Measurements from ENCODE around the gene SF3B6. TPM values are rescaled to one million over a fixed set of nuclear protein-coding genes. Genes with fewer than 3 reads are reported as not detected.
A peak's percentile ranks its signal among the peaks of the same experiment; 100 is the strongest.

Gene SF3B6
- total and polyA plus RNA-seq, 2 donors (not counting 3 experiments of a cell fraction or from before 2014, with no cell fraction given), result 105 to 150 TPM

DNA sequence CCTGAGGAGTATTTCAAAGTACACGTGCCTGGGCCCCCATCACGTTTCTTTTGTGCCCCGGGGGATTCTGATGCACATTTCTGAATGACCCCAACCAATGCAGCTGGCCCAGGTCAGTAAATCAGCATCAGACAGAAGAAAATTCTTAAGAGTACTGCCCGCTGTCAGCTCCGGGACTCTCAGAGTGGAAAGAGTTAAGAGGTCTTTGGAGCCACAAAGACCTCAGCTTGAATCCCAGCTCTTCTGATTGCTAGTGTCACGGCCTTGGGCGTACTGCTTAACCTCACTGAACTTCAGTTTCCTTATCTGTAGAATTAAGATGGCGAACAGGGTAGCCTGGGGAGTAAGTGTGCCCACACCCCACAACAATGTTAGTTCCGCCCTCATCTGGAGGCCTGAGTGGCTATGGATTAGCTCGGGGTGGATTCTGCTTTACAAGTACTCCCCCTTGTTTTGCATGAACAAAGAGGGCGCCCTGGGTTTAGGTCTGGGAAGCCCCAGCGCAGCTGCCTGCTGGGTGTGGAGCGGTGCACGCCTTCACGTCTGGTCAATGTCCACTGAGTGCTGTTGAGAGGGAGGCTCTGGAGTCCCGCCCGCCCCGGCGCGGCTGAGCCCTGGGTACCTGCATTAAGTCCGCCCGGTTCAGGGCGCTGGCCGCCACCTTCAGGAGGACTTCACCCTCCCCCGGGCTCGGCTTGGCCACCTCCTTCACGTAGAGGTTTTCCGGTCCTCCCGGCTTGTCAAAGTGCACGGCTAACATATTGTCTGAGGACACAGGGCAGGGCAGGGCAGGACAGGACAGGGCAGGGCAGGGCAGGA is 7.7 kb upstream of the SF3B6 start:
- BruUV-seq (replicated peaks), result TSS peak; percentile 36
- Histone ChIP-seq H3K9ac (replicated peaks; ENCODE audit: extremely low read depth, insufficient read depth, low read length) (peak overlapping the region; percentile 66), H3K36me3 (ENCODE audit: control insufficient read depth in 2 of 2, extremely low read depth in 1 of 2, insufficient read depth in 2 of 2, low read length in 2 of 2) (peaks cover 7 to 16% of the 10 kb centered on the region in 2 experiments), H3K4me2 (ENCODE audit: insufficient read depth, low read length) (peak overlapping the region; percentile 57), H2AFZ (ENCODE audit: low read depth, low read length) (peak overlapping the region; percentile 32), H3K9me1 (replicated peaks; ENCODE audit: control insufficient read depth, extremely low read depth, insufficient read depth, low read length) (no peaks in the 10 kb centered on the region), H4K20me1 (replicated peaks; ENCODE audit: control insufficient read depth, extremely low read depth, insufficient read depth, low read length) (no peaks in the 10 kb centered on the region), H3K4me1 (ENCODE audit: control insufficient read depth, extremely low read depth, insufficient read depth, low read length) (peaks cover 16% of the 10 kb centered on the region), H3K27me3 (ENCODE audit: control insufficient read depth in 2 of 2, insufficient read depth in 2 of 2, low read length in 2 of 2) (no peaks in the 10 kb centered on the region), H3K27ac (ENCODE audit: insufficient read depth, low read depth, low read length) (peak overlapping the region; percentile 14), H3K79me2 (ENCODE audit: control insufficient read depth, insufficient read depth, low read length) (peaks cover 6% of the 10 kb centered on the region), H3K9me3 (replicated peaks; ENCODE audit: control insufficient read depth, insufficient read depth, low read length) (no peaks in the 10 kb centered on the region), H3K4me3 (replicated peaks in 1 of 3; ENCODE audit: insufficient read depth in 1 of 3, low read depth in 1 of 3, low read length in 3 of 3) (peak overlapping the region; percentile 22 to 85 (median 53))
- dilution Hi-C loops (cut with MboI; ENCODE audit: extremely low pct_ligation_motif_present, low sequenced_read_pairs), result no loop called here
- ChIA-PET POLR2A (interaction anchor here (0.8 to 1.3 kb wide), 6 partner anchors 8 to 259 kb away, joined by 3 to 13 read pairs (median 6); partner anchors contain the start of genes ATAD2B, SF3B6 and WDCP), CTCF (interaction anchor here (0.6 to 3.5 kb wide), 39 partner anchors 7 to 744 kb away, joined by 3 to 68 read pairs (median 5); partner anchors contain the start of genes ATAD2B, FAM228B, FKBP1B and PFN4)
- TF ChIP-seq JUN (IDR thresholded peaks at IDR 0.05; ENCODE audit: borderline replicate concordance, insufficient read depth, insufficient read length, low read depth) (no peak), POLR2A (IDR thresholded peaks at IDR 0.05; ENCODE audit: low read depth, low read length) (peak; percentile 48)
- intact Hi-C loops (cut with micrococcal nuclease), result loop anchor here (1.0 to 5.0 kb wide), 10 partner anchors 7 to 299 kb away; partner anchors contain the start of genes ATAD2B, FAM228B, PFN4 and SF3B6
- peak; percentile 85 for DNase-seq (ENCODE audit: low read depth, low spot score)
- FAIRE-seq, result no peak

DNA sequence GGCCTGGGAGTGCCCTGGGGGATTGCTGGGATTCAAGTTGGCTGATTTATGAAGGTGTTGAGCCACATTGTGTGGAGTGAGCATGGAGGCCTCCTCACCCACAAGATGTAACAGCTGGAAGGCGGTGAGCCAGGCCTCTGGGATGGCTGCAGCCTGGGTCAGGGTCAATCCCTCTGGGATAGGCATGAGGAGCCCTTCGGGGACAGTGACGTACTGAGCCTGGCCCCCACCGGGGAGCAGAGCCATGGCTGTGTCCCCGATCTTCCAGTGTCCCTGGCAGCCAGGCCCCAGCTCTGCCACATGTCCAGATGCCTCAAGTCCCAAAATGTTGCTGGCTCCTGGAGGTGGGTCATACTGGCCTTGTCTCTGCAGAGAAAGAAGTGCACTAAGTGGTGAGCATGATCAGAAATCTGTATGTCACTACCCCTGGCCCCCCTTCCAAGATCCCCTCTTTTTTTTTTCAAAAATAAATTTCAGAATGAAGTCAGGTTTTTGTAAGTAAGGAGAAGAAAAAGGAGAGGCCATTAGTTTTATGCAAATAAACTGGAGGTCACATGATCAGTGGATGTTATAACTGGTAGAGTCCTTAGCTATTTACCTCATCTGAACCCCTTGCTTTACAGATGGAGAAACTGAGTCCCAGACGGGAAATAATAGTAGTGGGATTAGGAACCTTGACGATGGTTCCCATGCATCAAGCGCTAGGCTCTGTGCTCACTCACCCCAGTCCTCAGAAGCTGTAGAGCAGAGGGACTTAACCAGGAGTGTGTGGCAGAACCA is 6.9 kb upstream of the SF3B6 start:
- intact Hi-C loops (cut with micrococcal nuclease), result loop anchor here (5.0 kb wide), 1 partner anchor 284 kb away; no protein-coding TSS in a partner anchor
- peak overlapping the region in 2 of 3 experiments; percentile 53 to 85 for H3K4me3 ChIP-seq (replicated peaks in 1 of 3; ENCODE audit: insufficient read depth in 1 of 3, low read depth in 1 of 3, low read length in 3 of 3)
- H2AFZ ChIP-seq (ENCODE audit: low read depth, low read length), result no peak overlapping the region
- CTCF ChIA-PET, result interaction anchor here (0.6 to 3.5 kb wide), 17 partner anchors 10 to 297 kb away, joined by 3 to 68 read pairs (median 5); partner anchors contain the start of genes ATAD2B, FAM228B, PFN4 and WDCP
- peak overlapping the region; percentile 14 for H3K27ac ChIP-seq (ENCODE audit: insufficient read depth, low read depth, low read length)
- POLR2A ChIA-PET, result interaction anchor here (0.8 to 1.3 kb wide), 4 partner anchors 32 to 258 kb away, joined by 3 to 13 read pairs (median 5); partner anchors contain the start of genes ATAD2B and WDCP
- FAIRE-seq, result no peak
- no TSS peak for BruUV-seq (replicated peaks)
- TF ChIP-seq MYC (IDR thresholded peaks at IDR 0.05; ENCODE audit: low read depth, low read length) (no peak), GATA2 (IDR thresholded peaks at IDR 0.05; ENCODE audit: insufficient read depth, insufficient read length, low read depth, low read length) (no peak), JUN (IDR thresholded peaks at IDR 0.05; ENCODE audit: borderline replicate concordance, insufficient read depth, insufficient read length, low read depth) (no peak), POLR2AphosphoS5 (IDR thresholded peaks at IDR 0.05; ENCODE audit: insufficient read depth, low read depth, low read length) (no peak), FOS (IDR thresholded peaks at IDR 0.05; ENCODE audit: borderline replicate concordance, insufficient read depth, low read length) (no peak), EZH2 (IDR thresholded peaks at IDR 0.05; ENCODE audit: borderline replicate concordance, low read depth, low read length, severe bottlenecking) (no peak), POLR2A (IDR thresholded peaks at IDR 0.05; ENCODE audit: low read depth, low read length) (no peak)
- TF ChIP-seq, protein P1, sequence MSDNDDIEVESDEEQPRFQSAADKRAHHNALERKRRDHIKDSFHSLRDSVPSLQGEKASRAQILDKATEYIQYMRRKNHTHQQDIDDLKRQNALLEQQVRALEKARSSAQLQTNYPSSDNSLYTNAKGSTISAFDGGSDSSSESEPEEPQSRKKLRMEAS (IDR thresholded peaks at IDR 0.05; ENCODE audit: insufficient read depth, insufficient read length), result no peak
- TF ChIP-seq, protein P2, sequence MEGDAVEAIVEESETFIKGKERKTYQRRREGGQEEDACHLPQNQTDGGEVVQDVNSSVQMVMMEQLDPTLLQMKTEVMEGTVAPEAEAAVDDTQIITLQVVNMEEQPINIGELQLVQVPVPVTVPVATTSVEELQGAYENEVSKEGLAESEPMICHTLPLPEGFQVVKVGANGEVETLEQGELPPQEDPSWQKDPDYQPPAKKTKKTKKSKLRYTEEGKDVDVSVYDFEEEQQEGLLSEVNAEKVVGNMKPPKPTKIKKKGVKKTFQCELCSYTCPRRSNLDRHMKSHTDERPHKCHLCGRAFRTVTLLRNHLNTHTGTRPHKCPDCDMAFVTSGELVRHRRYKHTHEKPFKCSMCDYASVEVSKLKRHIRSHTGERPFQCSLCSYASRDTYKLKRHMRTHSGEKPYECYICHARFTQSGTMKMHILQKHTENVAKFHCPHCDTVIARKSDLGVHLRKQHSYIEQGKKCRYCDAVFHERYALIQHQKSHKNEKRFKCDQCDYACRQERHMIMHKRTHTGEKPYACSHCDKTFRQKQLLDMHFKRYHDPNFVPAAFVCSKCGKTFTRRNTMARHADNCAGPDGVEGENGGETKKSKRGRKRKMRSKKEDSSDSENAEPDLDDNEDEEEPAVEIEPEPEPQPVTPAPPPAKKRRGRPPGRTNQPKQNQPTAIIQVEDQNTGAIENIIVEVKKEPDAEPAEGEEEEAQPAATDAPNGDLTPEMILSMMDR (IDR thresholded peaks at IDR 0.05; ENCODE audit: extremely low read depth in 1 of 2, insufficient read depth in 1 of 2, low read depth in 1 of 2, low read length in 2 of 2), result no peak
- H3K79me2 ChIP-seq (ENCODE audit: control insufficient read depth, insufficient read depth, low read length), result peaks cover 6% of the 10 kb centered on the region
- peak overlapping the region; percentile 66 for H3K9ac ChIP-seq (replicated peaks; ENCODE audit: extremely low read depth, insufficient read depth, low read length)
- dilution Hi-C loops (cut with MboI; ENCODE audit: extremely low pct_ligation_motif_present, low sequenced_read_pairs), result no loop called here
- H4K20me1 ChIP-seq (replicated peaks; ENCODE audit: control insufficient read depth, extremely low read depth, insufficient read depth, low read length), result no peaks in the 10 kb centered on the region
- no peak for DNase-seq (ENCODE audit: low read depth, low spot score)
- peaks cover 16% of the 10 kb centered on the region for H3K4me1 ChIP-seq (ENCODE audit: control insufficient read depth, extremely low read depth, insufficient read depth, low read length)
- H3K9me3 ChIP-seq (replicated peaks; ENCODE audit: control insufficient read depth, insufficient read depth, low read length), result no peaks in the 10 kb centered on the region
- peak overlapping the region; percentile 57 for H3K4me2 ChIP-seq (ENCODE audit: insufficient read depth, low read length)
- no peaks in the 10 kb centered on the region for H3K27me3 ChIP-seq (ENCODE audit: control insufficient read depth in 2 of 2, insufficient read depth in 2 of 2, low read length in 2 of 2)
- peaks cover 7 to 16% of the 10 kb centered on the region in 2 experiments for H3K36me3 ChIP-seq (ENCODE audit: control insufficient read depth in 2 of 2, extremely low read depth in 1 of 2, insufficient read depth in 2 of 2, low read length in 2 of 2)
- no peaks in the 10 kb centered on the region for H3K9me1 ChIP-seq (replicated peaks; ENCODE audit: control insufficient read depth, extremely low read depth, insufficient read depth, low read length)

Data from endothelial cell of umbilical vein (primary cell).